GM19025 (cell line): ENCODE data around the gene SLC41A1.
"Not testable (repeated sequence)": the region's sequence is repeated elsewhere in the genome, so short reads cannot be mapped to it uniquely, and the experiment has no call there.

Source experiments
- ATAC-seq: cut with Tn5 transposase; IDR thresholded peaks from one replicate; pipeline ENCODE4 v1.9.1; 2021; ENCODE audit warnings: mild to moderate bottlenecking, low read depth, moderate library complexity; ENCODE audit not compliant: unreplicated experiment

Gene SLC41A1

GRCh38 chr1:205812878-205813754, at the start of gene SLC41A1:
SLC41A1 (minus strand) TSS chr1:205813198; CDS start chr1:205810441, 2,757 bp downstream.
- peak; percentile 90 for ATAC-seq

GRCh38 chr1:205861540-205861939, 48.5 kb upstream of the SLC41A1 start:
- ATAC-seq = no peak

GRCh38 chr1:205858141-205858961, 45.4 kb upstream of the SLC41A1 start:
- no peak for ATAC-seq

GRCh38 chr1:205857501-205857900, 44.5 kb upstream of the SLC41A1 start:
- not testable (repeated sequence) for ATAC-seq

- ATAC-seq = no peak
Observed at GRCh38 chr1:205856433-205856832, 43.4 kb upstream of the SLC41A1 start.

GRCh38 chr1:205852969-205853368, 40.0 kb upstream of the SLC41A1 start:
- no peak for ATAC-seq

- ATAC-seq = no peak
Observed at GRCh38 chr1:205851993-205852392, 39.0 kb upstream of the SLC41A1 start.

GRCh38 chr1:205849619-205850355, 36.8 kb upstream of the SLC41A1 start, which contains the start of gene PM20D1:
PM20D1 (minus strand) TSS chr1:205850132; CDS start chr1:205850072, 60 bp downstream.
- ATAC-seq = peak; percentile 99

- no peak for ATAC-seq
Observed at GRCh38 chr1:205843036-205843859, 30.2 kb upstream of the SLC41A1 start.

GRCh38 chr1:205842229-205842628, 29.2 kb upstream of the SLC41A1 start:
- no peak for ATAC-seq

GRCh38 chr1:205840146-205840923, 27.3 kb upstream of the SLC41A1 start:
- ATAC-seq = no peak

GRCh38 chr1:205837382-205837970, 24.5 kb upstream of the SLC41A1 start:
- ATAC-seq = no peak

- no peak for ATAC-seq
Observed at GRCh38 chr1:205834751-205835150, 21.8 kb upstream of the SLC41A1 start.

- ATAC-seq = no peak
Observed at GRCh38 chr1:205832326-205832751, 19.3 kb upstream of the SLC41A1 start.

- no peak for ATAC-seq
Observed at GRCh38 chr1:205827623-205828022, 14.6 kb upstream of the SLC41A1 start.

GRCh38 chr1:205826995-205827394, 14.0 kb upstream of the SLC41A1 start:
- no peak for ATAC-seq

GRCh38 chr1:205826016-205826806, 13.2 kb upstream of the SLC41A1 start:
- ATAC-seq = no peak

- no peak for ATAC-seq
Observed at GRCh38 chr1:205824180-205824579, 11.2 kb upstream of the SLC41A1 start.
